Hepatocyte (in vitro differentiated cells): ENCODE measurements around the gene NMNAT2. TPM values are rescaled to one million over a fixed set of nuclear protein-coding genes. Genes with fewer than 3 reads are reported as not detected.

Source experiments
- DNase-seq: peaks from one replicate; pipeline ENCODE4 v3.0.0-alpha.2; 2016; ENCODE audit warnings: low spot score
- H2AFZ ChIP-seq: fragments of 200-600 bp; sonication (generic); 2 replicates; pipeline ENCODE4 v1.6.0; 2016; ENCODE audit warnings: antibody characterized with exemption, mild to moderate bottlenecking
- H3K27ac ChIP-seq: fragments of 200-600 bp; sonication (generic); 2 replicates; pipeline ENCODE4 v1.5.1; 2016; ENCODE audit warnings: mild to moderate bottlenecking
- H3K27me3 ChIP-seq: fragments of 200-600 bp; sonication (generic); 2 replicates; pipeline ENCODE4 v1.6.1; 2016
- H3K36me3 ChIP-seq: fragments of 200-600 bp; sonication (generic); replicated peaks from 2 replicates; pipeline ENCODE4 v1.5.1; 2016; ENCODE audit warnings: low read depth; ENCODE audit not compliant: insufficient read depth
- H3K4me1 ChIP-seq: fragments of 200-600 bp; sonication (generic); 2 replicates; pipeline ENCODE4 v1.5.1; 2016; ENCODE audit warnings: mild to moderate bottlenecking, moderate library complexity; ENCODE audit not compliant: insufficient read depth
- H3K4me2 ChIP-seq: fragments of 200-600 bp; sonication (generic); 2 replicates; pipeline ENCODE4 v1.6.0; 2016
- H3K4me3 ChIP-seq: fragments of 200-600 bp; sonication (generic); 2 replicates; pipeline ENCODE4 v1.5.1; 2016; ENCODE audit warnings: mild to moderate bottlenecking
- H3K79me2 ChIP-seq: fragments of 200-600 bp; sonication (generic); 2 replicates; pipeline ENCODE4 v1.6.0; 2017; ENCODE audit warnings: mild to moderate bottlenecking
- H3K9me2 ChIP-seq: fragments of 200-600 bp; sonication (generic); replicated peaks from 2 replicates; pipeline ENCODE4 v1.6.0; 2017; ENCODE audit warnings: mild to moderate bottlenecking; ENCODE audit not compliant: insufficient read depth
- H3K9me3 ChIP-seq: fragments of 200-600 bp; sonication (generic); 2 replicates; pipeline ENCODE4 v1.5.1; 2016; ENCODE audit warnings: low read depth, mild to moderate bottlenecking
- H4K20me1 ChIP-seq: fragments of 200-600 bp; sonication (generic); 2 replicates; pipeline ENCODE4 v1.6.0; 2016; ENCODE audit warnings: mild to moderate bottlenecking; ENCODE audit not compliant: insufficient read depth, poor library complexity, severe bottlenecking
- EZH2 ChIP-seq: fragments of 200-600 bp; sonication (generic); IDR thresholded peaks from 2 replicates; pipeline ENCODE4 v1.6.1; 2016; ENCODE audit warnings: antibody characterized with exemption, mild to moderate bottlenecking, borderline replicate concordance
- EZH2phosphoT487 ChIP-seq: fragments of 200-600 bp; sonication (generic); IDR thresholded peaks from one replicate; pipeline ENCODE4 v1.6.1; 2018; ENCODE audit warnings: antibody characterized with exemption, mild to moderate bottlenecking, low read depth, moderate library complexity; ENCODE audit not compliant: unreplicated experiment, severe bottlenecking
- WGBS: methylation state at CpG from one replicate; pipeline ENCODE4 v1.1.6; 2016; ENCODE audit warnings: low lambda C conversion rate; ENCODE audit errors: missing lambda C conversion rate; 5-methylcytosine and 5-hydroxymethylcytosine counted together
- polyA plus RNA-seq: library from polyadenylated mRNA; unstranded; fragments of >200 nt; fragmentation: Nextera tagmentation; extraction: Ambion mirVana; gene quantifications from 2 replicates; pipeline ENCODE4 v1.2.1, GENCODE V29; 2016
- total RNA-seq: library from RNA; depleted of rRNA; stranded (reverse); fragments of >200 nt; gene quantifications from 2 replicates; pipeline ENCODE4 v1.2.3, GENCODE V29; 2014
- TF ChIP-seq, protein P1 (sequence below): fragments of 200-600 bp; sonication (generic); IDR thresholded peaks from 2 replicates; pipeline ENCODE4 v1.5.1; 2016; ENCODE audit warnings: antibody characterized with exemption, mild to moderate bottlenecking; ENCODE audit not compliant: poor library complexity

The NMNAT2 gene
- total and polyA plus RNA-seq, 2 experiments from 2014 or later = 0.66 to 1.00 TPM

DNA sequence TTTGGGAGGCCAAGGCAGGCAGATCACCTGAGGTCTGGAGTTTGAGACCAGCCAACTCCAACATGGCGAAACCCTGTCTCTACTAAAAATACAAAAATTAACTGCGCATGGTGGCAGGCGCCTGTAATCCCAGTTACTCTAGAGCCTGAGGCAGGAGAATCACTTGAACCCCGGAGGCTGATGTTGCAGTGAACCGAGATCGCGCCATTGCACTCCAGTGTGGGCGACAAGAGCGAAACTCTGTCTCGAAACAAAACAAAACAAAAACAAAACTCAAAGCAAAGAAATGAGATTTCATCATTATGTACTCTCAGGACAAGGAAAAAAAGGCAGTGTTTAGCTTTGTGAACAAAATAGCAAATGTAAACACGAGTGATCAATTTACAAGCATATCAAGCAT is 171.1 kb downstream of the NMNAT2 start:
- Histone ChIP-seq H2AFZ (no peak overlapping the region), H4K20me1 (no peaks in the 10 kb centered on the region), H3K36me3 (no peaks in the 10 kb centered on the region), H3K9me3 (no peaks in the 10 kb centered on the region), H3K27me3 (no peaks in the 10 kb centered on the region), H3K4me2 (no peak overlapping the region), H3K27ac (no peak overlapping the region), H3K79me2 (no peaks in the 10 kb centered on the region), H3K4me3 (no peak overlapping the region), H3K9me2 (no peaks in the 10 kb centered on the region), H3K4me1 (peaks cover 7% of the 10 kb centered on the region)
- 97% methylated on average over 11 of the region's 11 CpGs for WGBS
- no peak for DNase-seq
- TF ChIP-seq EZH2phosphoT487 (no peak), EZH2 (no peak)
- TF ChIP-seq, protein P1, sequence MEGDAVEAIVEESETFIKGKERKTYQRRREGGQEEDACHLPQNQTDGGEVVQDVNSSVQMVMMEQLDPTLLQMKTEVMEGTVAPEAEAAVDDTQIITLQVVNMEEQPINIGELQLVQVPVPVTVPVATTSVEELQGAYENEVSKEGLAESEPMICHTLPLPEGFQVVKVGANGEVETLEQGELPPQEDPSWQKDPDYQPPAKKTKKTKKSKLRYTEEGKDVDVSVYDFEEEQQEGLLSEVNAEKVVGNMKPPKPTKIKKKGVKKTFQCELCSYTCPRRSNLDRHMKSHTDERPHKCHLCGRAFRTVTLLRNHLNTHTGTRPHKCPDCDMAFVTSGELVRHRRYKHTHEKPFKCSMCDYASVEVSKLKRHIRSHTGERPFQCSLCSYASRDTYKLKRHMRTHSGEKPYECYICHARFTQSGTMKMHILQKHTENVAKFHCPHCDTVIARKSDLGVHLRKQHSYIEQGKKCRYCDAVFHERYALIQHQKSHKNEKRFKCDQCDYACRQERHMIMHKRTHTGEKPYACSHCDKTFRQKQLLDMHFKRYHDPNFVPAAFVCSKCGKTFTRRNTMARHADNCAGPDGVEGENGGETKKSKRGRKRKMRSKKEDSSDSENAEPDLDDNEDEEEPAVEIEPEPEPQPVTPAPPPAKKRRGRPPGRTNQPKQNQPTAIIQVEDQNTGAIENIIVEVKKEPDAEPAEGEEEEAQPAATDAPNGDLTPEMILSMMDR = no peak

DNA sequence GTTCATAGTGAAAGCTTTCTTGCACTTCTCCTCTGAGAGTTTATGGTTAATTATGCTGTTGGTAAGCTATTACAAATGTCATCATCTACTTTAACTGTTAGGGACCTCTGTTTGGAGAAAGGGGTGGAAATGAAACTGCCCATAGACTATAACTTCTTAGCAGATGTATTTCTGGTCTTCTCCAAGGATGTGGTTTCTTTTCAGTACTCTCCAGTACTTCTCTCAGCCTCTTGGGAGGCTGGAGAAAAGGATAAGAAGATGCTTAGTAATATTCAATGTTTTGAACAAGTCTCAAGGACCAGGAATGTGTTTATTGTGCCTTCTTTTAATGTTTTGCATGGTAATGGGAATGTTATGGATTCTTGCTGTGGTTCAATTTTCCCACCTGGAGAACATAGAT is 171.7 kb downstream of the NMNAT2 start:
- no peaks in the 10 kb centered on the region for H3K27me3 ChIP-seq
- H4K20me1 ChIP-seq = no peaks in the 10 kb centered on the region
- no peak overlapping the region for H3K4me2 ChIP-seq
- no peaks in the 10 kb centered on the region for H3K9me3 ChIP-seq
- H3K79me2 ChIP-seq = no peaks in the 10 kb centered on the region
- H3K9me2 ChIP-seq = no peaks in the 10 kb centered on the region
- no peak overlapping the region for H2AFZ ChIP-seq
- no peak for DNase-seq
- TF ChIP-seq EZH2phosphoT487 = no peak
- TF ChIP-seq EZH2 = no peak
- TF ChIP-seq, protein P1 = no peak
- H3K4me1 ChIP-seq = peaks cover 7% of the 10 kb centered on the region
- no peaks in the 10 kb centered on the region for H3K36me3 ChIP-seq
- no peak overlapping the region for H3K4me3 ChIP-seq
- H3K27ac ChIP-seq = no peak overlapping the region

DNA sequence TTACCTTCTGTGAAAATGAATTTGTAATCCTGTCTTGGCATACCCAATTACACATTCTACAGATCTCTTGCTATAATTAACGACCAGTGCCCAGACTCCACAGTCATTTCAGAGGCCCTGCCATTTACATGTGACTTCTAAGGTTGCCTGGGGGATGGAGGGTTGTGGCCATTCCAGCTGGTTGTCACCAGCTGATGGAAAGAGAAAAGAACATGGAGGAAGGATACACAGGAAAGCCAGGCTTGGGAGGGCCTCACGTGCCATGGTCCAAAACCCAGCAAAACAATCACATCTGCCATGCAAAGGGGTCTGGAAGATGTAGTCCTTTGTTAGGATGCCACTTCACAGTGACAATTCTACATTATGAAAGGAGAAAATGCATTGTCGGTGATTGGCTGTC is 172.8 kb downstream of the NMNAT2 start:
- Histone ChIP-seq H3K4me3 (no peak overlapping the region), H3K4me1 (peaks cover 7% of the 10 kb centered on the region), H3K27ac (no peak overlapping the region), H3K4me2 (no peak overlapping the region), H3K9me3 (no peaks in the 10 kb centered on the region), H3K79me2 (no peaks in the 10 kb centered on the region), H3K36me3 (no peaks in the 10 kb centered on the region), H4K20me1 (no peaks in the 10 kb centered on the region), H2AFZ (no peak overlapping the region), H3K9me2 (no peaks in the 10 kb centered on the region), H3K27me3 (no peaks in the 10 kb centered on the region)
- WGBS = 90% methylated on average over 3 of the region's 3 CpGs
- no peak for DNase-seq
- no peak for TF ChIP-seq EZH2phosphoT487
- TF ChIP-seq, protein P1 = no peak
- TF ChIP-seq EZH2 = no peak

DNA sequence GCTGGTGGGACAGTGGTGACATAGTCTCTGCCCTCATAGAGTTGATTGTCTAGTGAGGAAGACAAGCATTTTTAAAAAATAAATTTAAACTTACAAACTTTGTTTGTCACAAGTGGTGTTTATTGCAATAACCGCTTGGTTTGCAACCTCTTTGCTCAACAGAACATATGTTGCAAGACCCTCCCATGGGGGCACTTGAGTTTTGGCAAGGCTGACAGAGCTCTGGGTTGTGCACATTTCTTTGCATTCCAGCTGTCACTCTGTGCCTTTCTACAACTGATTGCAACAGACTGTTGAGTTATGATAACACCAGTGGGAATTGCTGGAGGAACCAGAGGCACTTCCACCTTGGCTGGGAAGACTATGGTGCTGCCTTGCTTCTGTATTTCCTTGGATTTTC is 173.7 kb downstream of the NMNAT2 start:
- Histone ChIP-seq H3K4me3 (no peak overlapping the region), H3K36me3 (no peaks in the 10 kb centered on the region), H3K9me3 (no peaks in the 10 kb centered on the region), H3K4me2 (no peak overlapping the region), H3K27me3 (no peaks in the 10 kb centered on the region), H2AFZ (no peak overlapping the region), H3K27ac (peak overlapping the region; percentile 49), H4K20me1 (no peaks in the 10 kb centered on the region), H3K4me1 (peaks cover 7% of the 10 kb centered on the region), H3K9me2 (no peaks in the 10 kb centered on the region), H3K79me2 (no peaks in the 10 kb centered on the region)
- TF ChIP-seq EZH2 = no peak
- no peak for TF ChIP-seq EZH2phosphoT487
- 92% methylated on average over 1 of the region's 1 CpG for WGBS
- DNase-seq = peak; percentile 30
